AG10803 (cell line): Measurements from ENCODE around the gene PHF19.
A peak's percentile ranks its signal among the peaks of the same experiment; 100 is the strongest.

Experiments
- DNase-seq: peaks from one replicate; pipeline ENCODE4 v3.0.0; 2010; ENCODE audit warnings: low read depth
- H3K4me3 ChIP-seq: 2 replicates; pipeline ENCODE4 v1.5.1; 2011; ENCODE audit warnings: mild to moderate bottlenecking, low read length, control low read depth
- TF ChIP-seq, protein P1 (sequence below): conservative IDR thresholded peaks from 2 replicates; pipeline ENCODE4 v1.5.1; 2011; ENCODE audit warnings: mild to moderate bottlenecking, low read length, control low read depth, inconsistent platforms

PHF19 gene

GRCh38 chr9:120890320-120891244 lies 13.6 kb upstream of the PHF19 start:
- H3K4me3 ChIP-seq: no peak overlapping the region
- DNase-seq: no peak
- TF ChIP-seq, protein P1, sequence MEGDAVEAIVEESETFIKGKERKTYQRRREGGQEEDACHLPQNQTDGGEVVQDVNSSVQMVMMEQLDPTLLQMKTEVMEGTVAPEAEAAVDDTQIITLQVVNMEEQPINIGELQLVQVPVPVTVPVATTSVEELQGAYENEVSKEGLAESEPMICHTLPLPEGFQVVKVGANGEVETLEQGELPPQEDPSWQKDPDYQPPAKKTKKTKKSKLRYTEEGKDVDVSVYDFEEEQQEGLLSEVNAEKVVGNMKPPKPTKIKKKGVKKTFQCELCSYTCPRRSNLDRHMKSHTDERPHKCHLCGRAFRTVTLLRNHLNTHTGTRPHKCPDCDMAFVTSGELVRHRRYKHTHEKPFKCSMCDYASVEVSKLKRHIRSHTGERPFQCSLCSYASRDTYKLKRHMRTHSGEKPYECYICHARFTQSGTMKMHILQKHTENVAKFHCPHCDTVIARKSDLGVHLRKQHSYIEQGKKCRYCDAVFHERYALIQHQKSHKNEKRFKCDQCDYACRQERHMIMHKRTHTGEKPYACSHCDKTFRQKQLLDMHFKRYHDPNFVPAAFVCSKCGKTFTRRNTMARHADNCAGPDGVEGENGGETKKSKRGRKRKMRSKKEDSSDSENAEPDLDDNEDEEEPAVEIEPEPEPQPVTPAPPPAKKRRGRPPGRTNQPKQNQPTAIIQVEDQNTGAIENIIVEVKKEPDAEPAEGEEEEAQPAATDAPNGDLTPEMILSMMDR: no peak

GRCh38 chr9:120889606-120890271 lies 12.8 kb upstream of the PHF19 start:
- TF ChIP-seq, protein P1: no peak

GRCh38 chr9:120888626-120889025 lies 11.6 kb upstream of the PHF19 start:
- TF ChIP-seq, protein P1: no peak
- no peak overlapping the region for H3K4me3 ChIP-seq
- DNase-seq: no peak

More at GRCh38 chr9:120889606-120890271, 12.8 kb upstream of the PHF19 start:
- no peak for DNase-seq
- no peak overlapping the region for H3K4me3 ChIP-seq

DNA sequence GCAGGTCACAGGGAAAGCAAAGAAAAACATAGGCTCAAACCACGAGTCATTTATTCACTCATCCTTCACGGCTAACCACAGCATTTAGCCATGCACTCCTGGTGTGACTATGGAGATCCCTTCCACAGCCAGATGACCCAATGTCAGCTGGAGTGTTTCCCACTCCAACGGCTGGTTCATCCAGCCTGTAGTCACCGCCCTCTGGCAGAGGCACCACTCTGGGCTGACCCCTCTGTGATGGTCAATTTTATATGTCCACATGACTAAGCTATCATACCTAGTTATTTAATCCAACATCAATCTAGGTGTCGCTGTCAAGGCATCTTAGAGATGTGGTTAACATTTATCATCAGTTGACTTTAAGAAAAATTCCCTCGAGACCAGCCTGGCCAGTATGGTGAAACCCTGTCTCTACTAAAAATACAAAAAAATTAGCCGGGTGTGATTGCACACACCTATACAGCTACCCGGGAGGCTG lies 9.5 kb upstream of the PHF19 start:
- DNase-seq: peak; percentile 80
- no peak overlapping the region for H3K4me3 ChIP-seq

GRCh38 chr9:120885958-120886357 lies 9.0 kb upstream of the PHF19 start:
- no peak for DNase-seq
- TF ChIP-seq, protein P1: no peak
- H3K4me3 ChIP-seq: no peak overlapping the region

More for the DNA sequence above, 9.5 kb upstream of the PHF19 start:
- TF ChIP-seq, protein P1: no peak

DNA sequence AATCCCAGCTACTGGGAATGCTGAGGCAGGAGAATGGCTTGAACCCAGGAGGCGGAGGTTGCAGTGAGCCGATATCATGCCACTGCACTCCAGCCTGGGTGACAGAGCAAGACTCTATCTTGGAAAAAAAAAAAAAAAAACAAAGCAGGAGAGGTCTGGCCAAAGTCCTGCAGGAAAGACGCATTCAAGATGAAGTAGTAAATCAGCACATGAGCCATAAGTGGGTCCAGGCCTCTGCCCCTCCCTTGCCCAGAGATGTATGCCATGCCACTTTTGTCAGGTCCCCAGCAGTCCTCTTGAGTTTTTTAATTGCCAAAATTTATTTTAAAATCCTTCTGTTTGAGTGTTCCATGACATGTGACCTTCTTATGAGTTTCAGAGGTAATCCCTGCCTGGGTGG lies 8.5 kb upstream of the PHF19 start:
- H3K4me3 ChIP-seq: no peak overlapping the region
- TF ChIP-seq, protein P1: no peak
- no peak for DNase-seq

GRCh38 chr9:120883608-120883996 lies 6.6 kb upstream of the PHF19 start:
- no peak for DNase-seq
- TF ChIP-seq, protein P1: no peak
- H3K4me3 ChIP-seq: no peak overlapping the region
